H1 (cell line): ENCODE results near the gene CMIP. TPM values are rescaled to one million over a fixed set of nuclear protein-coding genes. Genes with fewer than 3 reads are reported as not detected.
A peak's percentile ranks its signal among the peaks of the same experiment; 100 is the strongest.

Experiments used
- CTCF ChIA-PET: fragments of 300-600 bp; sonication (Branson Sonifier 250); formaldehyde crosslinking; loops from one replicate; lab custom pipeline; 2021; ENCODE audit not compliant: partially characterized antibody; lab: Charles Lee
- POLR2A ChIA-PET: fragments of 300-600 bp; sonication (Branson Sonifier 250); formaldehyde crosslinking; loops from one replicate; lab custom pipeline; 2021; ENCODE audit warnings: inconsistent platforms; ENCODE audit not compliant: partially characterized antibody; lab: Charles Lee
- DNase-seq, 2 experiments: peaks; one replicate each; pipeline versions ENCODE4 v3.0.0 to v3.0.0-alpha.2; 2010 to 2022; ENCODE audit warnings: low spot score in 2 of 2, low read depth in 1 of 2, mixed read lengths in 1 of 2
- FAIRE-seq: peaks from 2 replicates; lab custom pipeline; 2011; peaks lifted over from hg19 to GRCh38; lab: Jason Lieb, UNC
- H2AFZ ChIP-seq: 2 replicates; pipeline ENCODE4 v1.8.1; 2012; ENCODE audit warnings: low read length, inconsistent platforms
- H2AK5ac ChIP-seq: 2 replicates; pipeline ENCODE4 v1.6.1; 2013; ENCODE audit warnings: low read depth, low read length
- H2BK120ac ChIP-seq: replicated peaks from 2 replicates; pipeline ENCODE3; 2013; ENCODE audit warnings: low read depth, low read length, inconsistent platforms
- H2BK12ac ChIP-seq: 2 replicates; pipeline ENCODE4 v1.6.1; 2013; ENCODE audit warnings: low read depth, low read length
- H2BK15ac ChIP-seq: 2 replicates; pipeline ENCODE4 v1.6.1; 2013; ENCODE audit warnings: low read length
- H2BK20ac ChIP-seq: 2 replicates; pipeline ENCODE4 v1.6.1; 2013; ENCODE audit warnings: low read length
- H2BK5ac ChIP-seq: 2 replicates; pipeline ENCODE4 v1.6.1; 2013; ENCODE audit warnings: low read depth, low read length
- H3K14ac ChIP-seq: 2 replicates; pipeline ENCODE4 v1.6.1; 2013; ENCODE audit warnings: inconsistent platforms; ENCODE audit not compliant: insufficient read length
- H3K18ac ChIP-seq: 2 replicates; pipeline ENCODE4 v1.6.1; 2013; ENCODE audit warnings: low read length; ENCODE audit errors: extremely low read depth
- H3K23ac ChIP-seq: 2 replicates; pipeline ENCODE4 v1.6.1; 2013; ENCODE audit warnings: inconsistent platforms; ENCODE audit not compliant: insufficient read length
- H3K23me2 ChIP-seq: 2 replicates; pipeline ENCODE4 v1.6.1; 2013; ENCODE audit warnings: low read depth, low read length
- H3K27ac ChIP-seq: 2 replicates; pipeline ENCODE4 v1.6.1; 2011; ENCODE audit warnings: low read depth, low read length, inconsistent platforms
- H3K27me3 ChIP-seq, 4 experiments: replicated peaks in 1 of 4; 1 replicate in 1 of 4; 2 replicates in 3 of 4; pipeline versions ENCODE4 v1.6.1 to v1.8.1; 2011 to 2013; ENCODE audit warnings: low read length in 3 of 4, mild to moderate bottlenecking in 3 of 4, inconsistent platforms in 2 of 4, mixed read lengths in 2 of 4, moderate library complexity in 1 of 4; ENCODE audit not compliant: control insufficient read depth in 3 of 4, insufficient read depth in 3 of 4; ENCODE audit errors: extremely low read depth in 1 of 4
- H3K36me3 ChIP-seq, 4 experiments: 2 replicates each; pipeline versions ENCODE4 v1.6.1 to v1.8.1; 2011 to 2013; ENCODE audit warnings: mild to moderate bottlenecking in 4 of 4, low read length in 3 of 4, moderate library complexity in 2 of 4, control low read depth in 1 of 4, inconsistent platforms in 1 of 4; ENCODE audit not compliant: insufficient read depth in 4 of 4, control insufficient read depth in 2 of 4
- H3K4ac ChIP-seq: replicated peaks from 2 replicates; pipeline ENCODE3; 2013; ENCODE audit warnings: low read length, low read depth, mixed read lengths, inconsistent platforms; ENCODE audit not compliant: insufficient read length
- H3K4me1 ChIP-seq, 4 experiments: replicated peaks in 1 of 4; 1 replicate in 1 of 4; 2 replicates in 3 of 4; pipeline versions ENCODE4 v1.6.1 to v1.8.1; 2011 to 2013; ENCODE audit warnings: low read length in 3 of 4, inconsistent platforms in 2 of 4, mixed read lengths in 1 of 4; ENCODE audit not compliant: insufficient read depth in 4 of 4, control insufficient read depth in 3 of 4
- H3K4me2 ChIP-seq, 2 experiments: 2 replicates each; pipeline versions ENCODE4 v1.6.1 to v1.8.1; 2011 to 2013; ENCODE audit warnings: low read depth in 2 of 2, low read length in 2 of 2, control low read depth in 1 of 2, inconsistent platforms in 1 of 2, mild to moderate bottlenecking in 1 of 2; ENCODE audit not compliant: insufficient read depth in 1 of 2
- H3K4me3 ChIP-seq, 4 experiments: fragments of 200-600, 300-600 bp in 1 of 4; sonication (generic), shearing (Covaris generic), sonication (Bioruptor Twin) in 1 of 4; 2 replicates each; pipeline versions ENCODE4 v1.5.1 to v1.8.1; 2011 to 2016; ENCODE audit warnings: low read length in 4 of 4, low read depth in 3 of 4, control low read depth in 2 of 4, inconsistent platforms in 2 of 4, mild to moderate bottlenecking in 2 of 4, mixed read lengths in 1 of 4, moderate library complexity in 1 of 4; ENCODE audit not compliant: insufficient read depth in 2 of 4; ENCODE audit errors: extremely low read depth in 1 of 4
- H3K56ac ChIP-seq: replicated peaks from 2 replicates; pipeline ENCODE3; 2013; ENCODE audit warnings: low read depth, mild to moderate bottlenecking, mixed read lengths, low read length, inconsistent platforms; ENCODE audit not compliant: insufficient read length
- H3K79me1 ChIP-seq: 2 replicates; pipeline ENCODE4 v1.6.1; 2013; ENCODE audit warnings: low read depth, low read length, control low read depth
- H3K79me2 ChIP-seq, 2 experiments: 2 replicates each; pipeline versions ENCODE4 v1.6.1 to v1.8.1; 2012 to 2013; ENCODE audit warnings: low read length in 2 of 2, mild to moderate bottlenecking in 2 of 2, inconsistent platforms in 1 of 2; ENCODE audit not compliant: insufficient read depth in 2 of 2, control insufficient read depth in 1 of 2
- H3K9ac ChIP-seq, 4 experiments: replicated peaks in 1 of 4; 1 replicate in 1 of 4; 2 replicates in 3 of 4; pipeline versions ENCODE4 v1.6.1 to v1.8.1; 2011 to 2013; ENCODE audit warnings: low read depth in 3 of 4, low read length in 3 of 4, control low read depth in 2 of 4, mild to moderate bottlenecking in 2 of 4, moderate library complexity in 2 of 4, inconsistent platforms in 1 of 4; ENCODE audit errors: extremely low read depth in 1 of 4
- H3K9me3 ChIP-seq, 2 experiments: 2 replicates each; pipeline versions ENCODE4 v1.6.1 to v1.8.1; 2012 to 2013; ENCODE audit warnings: mild to moderate bottlenecking in 2 of 2, moderate library complexity in 2 of 2, control low read depth in 1 of 2, inconsistent platforms in 1 of 2, low read depth in 1 of 2, low read length in 1 of 2, mixed read lengths in 1 of 2; ENCODE audit not compliant: insufficient read depth in 2 of 2
- H4K20me1 ChIP-seq, 2 experiments: replicated peaks in 1 of 2; 2 replicates each; pipeline versions ENCODE3 to v1.8.1; 2011 to 2013; ENCODE audit warnings: inconsistent platforms in 2 of 2, low read length in 2 of 2, mild to moderate bottlenecking in 1 of 2; ENCODE audit not compliant: insufficient read depth in 2 of 2, control insufficient read depth in 1 of 2
- H4K5ac ChIP-seq: 2 replicates; pipeline ENCODE4 v1.6.1; 2013; ENCODE audit warnings: low read length, low read depth, mixed read lengths, inconsistent platforms; ENCODE audit not compliant: insufficient read length
- H4K8ac ChIP-seq: 2 replicates; pipeline ENCODE4 v1.8.0; 2013; ENCODE audit warnings: mild to moderate bottlenecking, moderate library complexity, low read length, inconsistent platforms; ENCODE audit not compliant: insufficient read depth; ENCODE audit errors: extremely low read depth
- H4K91ac ChIP-seq: replicated peaks from 2 replicates; pipeline ENCODE3; 2013; ENCODE audit warnings: low read length, mixed read lengths, inconsistent platforms; ENCODE audit not compliant: insufficient read length
- CEBPB ChIP-seq: IDR thresholded peaks from 2 replicates; pipeline ENCODE4 v1.6.1; 2012; ENCODE audit warnings: low read depth, low read length
- CHD2 ChIP-seq: IDR thresholded peaks from 2 replicates; pipeline ENCODE4 v1.6.1; 2012; ENCODE audit warnings: low read length, improper control_type of control experiment
- EZH2 ChIP-seq: fragments of 200-600 bp; sonication (generic); IDR thresholded peaks from 2 replicates; pipeline ENCODE4 v1.7.1; 2012; ENCODE audit warnings: low read depth, mild to moderate bottlenecking, moderate library complexity, low read length, inconsistent platforms; ENCODE audit not compliant: severe bottlenecking
- FOSL1 ChIP-seq: IDR thresholded peaks from 2 replicates; pipeline ENCODE4 v1.6.1; 2011; ENCODE audit warnings: mild to moderate bottlenecking, low read depth, low read length, moderate library complexity; ENCODE audit not compliant: insufficient read depth
- KDM4A ChIP-seq: IDR thresholded peaks from one replicate; pipeline ENCODE4 v1.7.1; 2012; ENCODE audit warnings: low read depth, mild to moderate bottlenecking, moderate library complexity, low read length, inconsistent platforms; ENCODE audit not compliant: severe bottlenecking
- MAX ChIP-seq: IDR thresholded peaks from 2 replicates; pipeline ENCODE4 v1.6.1; 2012; ENCODE audit warnings: inconsistent platforms
- RXRA ChIP-seq: IDR thresholded peaks from 2 replicates; pipeline ENCODE4 v1.6.1; 2011; ENCODE audit warnings: low read depth, mild to moderate bottlenecking, low read length, moderate library complexity; ENCODE audit not compliant: insufficient read depth
- SIRT6 ChIP-seq: IDR thresholded peaks from one replicate; pipeline ENCODE4 v1.7.1; 2012; ENCODE audit warnings: low read length, inconsistent platforms
- YY1 ChIP-seq: IDR thresholded peaks from 2 replicates; pipeline ENCODE4 v1.6.1; 2011; ENCODE audit warnings: low read depth, mild to moderate bottlenecking, low read length
- WGBS, 2 experiments: shearing (Covaris generic) in 1 of 2; methylation state at CpG; one replicate each; pipeline versions ENCODE4 v1.1.6 to v1.1.7; 2013 to 2015; ENCODE audit warnings: low lambda C conversion rate in 2 of 2, mixed read lengths in 2 of 2, inconsistent platforms in 1 of 2, low coverage in 1 of 2, missing lambda C conversion rate in 1 of 2; ENCODE audit not compliant: insufficient replicate concordance in 2 of 2, insufficient coverage in 1 of 2, insufficient read length in 1 of 2; ENCODE audit errors: extremely low coverage in 1 of 2, missing lambda C conversion rate in 1 of 2; 5-methylcytosine and 5-hydroxymethylcytosine counted together
- polyA plus RNA-seq, 7 experiments: library from polyadenylated mRNA; depleted of rRNA in 3 of 7; stranded (reverse) in 5 of 7; unstranded in 2 of 7; fragments of >200 nt in 5 of 7; fragments of 200-250 nt in 2 of 7; gene quantifications; 1 replicate in 5 of 7; 2 replicates in 1 of 7; 4 replicates in 1 of 7; pipeline versions ENCODE4 v1.2.1 to v1.2.3, GENCODE V29; 2011 to 2013; ENCODE audit warnings: missing spikeins in 2 of 7, mixed read lengths in 2 of 7
- total RNA-seq: library from RNA; stranded (reverse); fragmentation: NEBNext Ultra II Directional; extraction: Animal tissue kit (Norgen Biotek cat#: 25700); gene quantifications from 2 replicates; pipeline ENCODE4 v1.2.1, GENCODE V29; 2021

Gene CMIP
- total and polyA plus RNA-seq, 2 of the 8 experiments (the other 6 are each of a cell fraction or from before 2014, with no cell fraction given) = 7.9 to 53.2 TPM

GRCh38 chr16:81678326-81679095 lies 233.9 kb downstream of the CMIP start:
- Histone ChIP-seq H3K79me1 (peaks cover 4% of the 10 kb centered on the region; the same call in 1 of the 2 replicates), H3K9ac (no peak overlapping the region), H3K14ac (no peak overlapping the region), H2BK15ac (no peak overlapping the region), H3K79me2 (no peaks in the 10 kb centered on the region), H3K36me3 (peaks cover 2 to 13% (median 10%) of the 10 kb centered on the region in 4 experiments; a peak in 4 of 8 replicates), H3K27me3 (no peaks in the 10 kb centered on the region), H2AK5ac (no peak overlapping the region), H2BK20ac (no peak overlapping the region), H4K5ac (no peak overlapping the region), H3K9me3 (no peaks in the 10 kb centered on the region), H3K27ac (no peak overlapping the region), H3K4me2 (no peak overlapping the region), H3K4ac (no peak overlapping the region), H3K18ac (no peak overlapping the region), H3K4me1 (no peaks in the 10 kb centered on the region), H4K20me1 (peaks cover 0 to 15% of the 10 kb centered on the region in 2 experiments), H2BK12ac (peak overlapping the region; percentile 23; the same call in 1 of the 2 replicates), H2BK120ac (no peak overlapping the region), H3K4me3 (no peak overlapping the region), H3K23ac (no peak overlapping the region), H2AFZ (no peak overlapping the region), H2BK5ac (no peak overlapping the region; the same call in 1 of the 2 replicates), H3K56ac (no peak overlapping the region), H3K23me2 (no peaks in the 10 kb centered on the region; the same call in 1 of the 2 replicates), H4K91ac (no peak overlapping the region), H4K8ac (no peak overlapping the region)
- WGBS, 2 experiments = 95% methylated on average over 34 of the region's 35 CpGs; no CpG with 5 or more reads in 1 of the 2 experiments
- TF ChIP-seq CEBPB (no peak), KDM4A (no peak), MAX (no peak), FOSL1 (no peak), CHD2 (no peak), RXRA (no peak), SIRT6 (no peak), EZH2 (no peak), YY1 (no peak)
- FAIRE-seq = no peak
- DNase-seq = no peak
- ChIA-PET POLR2A (no interaction called here), CTCF (interaction anchor here (0.6 to 1.3 kb wide), 5 partner anchors 13 to 57 kb away, joined by 3 to 4 read pairs (median 3); no protein-coding TSS in a partner anchor)
